Ishikawa (cell line): ENCODE data around the gene KIAA0513.

Source experiments
- EP300 ChIP-seq: IDR thresholded peaks from 2 replicates; pipeline ENCODE4 v1.6.1; 2012; ENCODE audit warnings: borderline replicate concordance
- NFIC ChIP-seq: IDR thresholded peaks from 2 replicates; pipeline ENCODE4 v1.6.1; 2012

DNA sequence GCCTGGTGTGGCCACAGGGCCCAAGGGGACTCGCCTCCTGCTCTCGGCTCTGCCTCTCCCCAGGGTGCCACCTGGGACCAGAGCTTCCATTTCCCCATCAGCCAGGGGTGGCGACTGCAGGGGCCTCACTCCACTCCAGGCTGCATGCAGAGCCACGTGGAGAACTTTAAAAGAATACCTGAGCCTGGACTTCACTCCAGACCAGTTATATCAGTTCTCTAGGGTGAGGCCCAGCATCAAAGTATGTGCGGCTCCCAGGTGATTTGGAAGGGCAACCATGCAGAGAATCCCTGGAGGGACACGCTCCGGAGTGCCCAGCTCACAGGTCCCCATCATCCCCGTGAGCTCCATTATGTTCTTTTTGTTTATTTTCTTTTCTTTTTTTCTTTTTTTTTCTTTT lies 39.8 kb downstream of the KIAA0513 start:
- TF ChIP-seq NFIC (no peak), EP300 (no peak)
